Hematopoietic multipotent progenitor cell treated with erythropoietin and hydrocortisone succinate and interleukin-3 and kit ligand, for 4 days (in vitro differentiated cells): Measurements from ENCODE around the gene DYRK3.

Source experiments
- DNase-seq: peaks from one replicate; pipeline ENCODE4 v3.0.0-alpha.2; 2015

The DYRK3 gene

DNA sequence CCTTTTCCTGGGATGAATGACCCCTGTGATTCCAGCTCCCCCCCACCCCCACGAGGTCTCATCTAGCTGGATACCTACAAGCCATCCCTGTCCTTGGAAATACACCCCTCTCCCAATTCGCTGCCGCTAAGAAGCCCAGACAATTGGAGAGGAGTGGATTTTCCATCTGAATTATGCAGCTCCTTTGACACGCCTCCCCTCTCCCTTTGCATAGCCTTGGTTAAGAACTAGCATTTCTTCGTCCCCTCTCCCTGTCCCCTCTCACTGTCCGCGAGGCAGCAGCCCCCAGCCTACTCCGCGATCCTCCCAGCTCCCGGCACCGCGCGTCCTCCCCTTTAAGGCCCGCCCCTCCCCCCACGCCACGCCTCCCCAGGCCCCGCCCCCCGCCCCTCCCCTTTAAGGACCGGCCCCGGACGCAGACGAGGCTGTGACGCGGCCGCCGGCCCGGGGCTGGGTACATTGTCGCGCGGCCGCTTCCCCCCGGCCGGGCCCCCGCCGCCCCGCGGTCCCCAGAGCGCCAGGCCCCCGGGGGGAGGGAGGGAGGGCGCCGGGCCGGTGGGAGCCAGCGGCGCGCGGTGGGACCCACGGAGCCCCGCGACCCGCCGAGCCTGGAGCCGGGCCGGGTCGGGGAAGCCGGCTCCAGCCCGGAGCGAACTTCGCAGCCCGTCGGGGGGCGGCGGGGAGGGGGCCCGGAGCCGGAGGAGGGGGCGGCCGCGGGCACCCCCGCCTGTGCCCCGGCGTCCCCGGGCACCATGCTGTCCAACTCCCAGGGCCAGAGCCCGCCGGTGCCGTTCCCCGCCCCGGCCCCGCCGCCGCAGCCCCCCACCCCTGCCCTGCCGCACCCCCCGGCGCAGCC is 49.4 kb downstream of the DYRK3 start, which contains the start of gene MAPKAPK2:
TSS of gene MAPKAPK2 (plus strand) at position 428 of the 856 bp plus-strand sequence. CDS start at position 753, 325 bp downstream.
- peak; percentile 89 for DNase-seq

DNA sequence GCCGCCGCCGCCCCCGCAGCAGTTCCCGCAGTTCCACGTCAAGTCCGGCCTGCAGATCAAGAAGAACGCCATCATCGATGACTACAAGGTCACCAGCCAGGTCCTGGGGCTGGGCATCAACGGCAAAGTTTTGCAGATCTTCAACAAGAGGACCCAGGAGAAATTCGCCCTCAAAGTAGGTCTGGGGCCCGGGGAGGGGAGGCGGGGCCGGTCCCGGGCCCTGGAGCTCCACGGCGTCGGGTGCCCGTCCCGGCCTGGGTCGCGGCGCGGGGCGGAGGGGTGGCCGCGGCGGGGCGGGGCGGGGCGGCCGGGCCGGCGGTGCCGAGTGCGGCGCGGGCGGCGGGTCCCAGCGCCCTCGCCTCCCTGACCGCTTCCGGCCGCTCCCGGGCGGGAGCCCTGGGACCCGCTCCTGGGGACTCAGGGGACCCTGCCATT is 50.0 kb downstream of the DYRK3 start:
- DNase-seq = peak; percentile 66

- peak; percentile 86 for DNase-seq
Measured at GRCh38 chr1:206685769-206686477, 50.6 kb downstream of the DYRK3 start.

GRCh38 chr1:206686478-206687249 is 51.3 kb downstream of the DYRK3 start:
- DNase-seq = peak; percentile 45

GRCh38 chr1:206687251-206687914 is 52.0 kb downstream of the DYRK3 start:
- DNase-seq = no peak

DNA sequence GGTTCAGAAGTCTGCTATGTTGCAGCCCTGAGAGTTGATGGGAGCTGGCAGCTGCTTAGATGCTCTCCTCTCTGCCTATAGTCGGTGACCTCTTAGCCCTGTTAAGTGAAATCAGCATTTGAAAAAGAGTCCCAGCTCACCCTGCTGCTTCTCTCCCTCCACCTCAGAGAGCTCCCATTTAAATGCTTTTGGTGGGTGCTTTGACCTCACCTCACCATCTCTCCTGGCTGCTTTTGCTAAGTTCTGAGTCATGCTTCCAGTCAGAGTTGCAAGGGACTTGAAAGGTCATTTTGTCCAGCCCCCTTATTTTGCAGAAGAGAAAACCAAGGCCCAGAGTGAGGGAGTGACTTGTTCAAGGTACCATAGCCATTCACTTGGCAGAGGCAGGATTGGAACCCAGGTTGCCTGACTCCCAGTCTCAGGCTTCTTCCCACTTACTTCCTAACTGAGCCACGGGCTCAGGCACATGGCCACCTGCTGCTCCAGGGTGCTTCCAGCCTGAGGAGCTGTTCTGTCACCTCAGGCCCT is 52.6 kb downstream of the DYRK3 start:
- DNase-seq = no peak

GRCh38 chr1:206690516-206690915 is 55.2 kb downstream of the DYRK3 start:
- DNase-seq = no peak

DNA sequence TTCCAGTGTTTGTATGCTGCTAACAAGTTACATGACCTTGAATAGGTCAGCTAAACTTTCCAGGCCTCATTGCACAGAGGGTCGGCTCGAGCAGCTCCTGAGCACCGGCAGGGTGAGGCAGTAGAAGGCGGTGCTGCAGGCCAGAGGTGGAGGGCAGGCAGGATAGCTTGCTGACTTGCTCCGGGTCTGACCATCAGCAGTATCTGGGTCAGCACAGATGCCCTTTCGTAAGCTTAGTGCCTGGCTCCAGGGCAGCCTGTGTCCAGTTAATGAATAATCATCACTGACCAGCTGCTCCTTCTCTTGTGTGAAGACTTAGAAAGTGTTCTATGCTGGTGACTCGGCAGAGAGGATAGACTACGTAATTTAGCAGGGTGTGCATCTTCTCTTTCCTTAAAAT is 56.3 kb downstream of the DYRK3 start:
- no peak for DNase-seq

GRCh38 chr1:206693029-206693428 is 57.7 kb downstream of the DYRK3 start:
- no peak for DNase-seq

- no peak for DNase-seq
Measured at GRCh38 chr1:206693592-206693991, 58.3 kb downstream of the DYRK3 start.

GRCh38 chr1:206694171-206695124 is 59.1 kb downstream of the DYRK3 start:
- DNase-seq = no peak

DNA sequence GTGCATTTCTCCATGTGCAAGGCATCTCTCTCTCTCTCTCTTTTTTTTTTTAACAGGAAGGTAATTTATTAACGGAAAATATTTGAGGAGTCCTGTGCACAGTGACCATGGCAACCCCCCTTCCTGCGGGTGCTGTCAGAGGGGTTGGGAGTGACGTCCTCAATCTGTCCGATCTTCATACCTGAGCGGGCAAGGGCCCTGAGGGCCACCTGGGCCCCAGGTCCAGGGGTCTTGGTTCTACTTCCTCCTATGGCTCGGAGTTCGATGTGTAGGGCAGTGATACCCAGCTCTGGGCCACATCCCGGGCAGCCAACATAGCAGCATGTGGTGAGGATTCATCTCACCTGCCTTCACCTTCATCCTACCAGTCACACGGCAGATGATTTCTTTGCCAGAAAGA is 60.4 kb downstream of the DYRK3 start:
- DNase-seq = no peak

DNA sequence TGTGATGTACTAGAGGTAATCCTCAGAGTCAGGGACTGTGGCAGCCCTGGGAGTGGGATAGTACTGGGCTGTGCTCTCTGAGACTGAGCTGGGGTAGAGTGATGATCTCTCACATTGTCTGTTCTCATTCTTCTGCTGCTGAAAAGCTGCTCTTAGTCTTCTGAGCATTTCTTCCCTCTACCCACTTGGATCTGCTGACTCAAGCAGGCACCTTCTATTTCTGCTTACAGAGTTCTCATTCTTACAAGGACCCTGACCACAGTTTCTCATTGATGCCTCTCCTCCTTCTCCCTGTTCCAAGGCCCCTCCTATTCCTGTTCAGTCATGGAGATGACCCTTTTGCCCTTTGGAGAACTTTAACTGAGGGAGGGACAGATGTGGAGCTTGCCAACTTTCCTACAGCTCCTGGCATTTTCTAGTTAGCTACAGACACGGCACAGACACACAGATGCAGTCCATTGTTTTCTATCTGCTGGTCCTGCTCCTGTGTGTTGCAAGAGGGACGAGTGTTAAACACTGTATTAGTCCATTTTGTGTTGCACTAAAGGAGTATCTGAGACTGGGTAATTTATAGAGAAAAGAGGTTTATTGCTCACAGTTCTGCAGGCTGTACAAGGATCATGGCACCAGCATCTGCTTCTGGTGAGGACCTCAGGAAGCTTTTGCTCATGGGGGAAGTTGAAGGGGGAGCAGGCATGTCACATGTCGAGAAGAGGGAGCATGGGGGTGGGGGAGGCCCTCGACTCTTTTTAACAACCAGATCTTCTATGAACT is 61.7 kb downstream of the DYRK3 start:
- DNase-seq = no peak

DNA sequence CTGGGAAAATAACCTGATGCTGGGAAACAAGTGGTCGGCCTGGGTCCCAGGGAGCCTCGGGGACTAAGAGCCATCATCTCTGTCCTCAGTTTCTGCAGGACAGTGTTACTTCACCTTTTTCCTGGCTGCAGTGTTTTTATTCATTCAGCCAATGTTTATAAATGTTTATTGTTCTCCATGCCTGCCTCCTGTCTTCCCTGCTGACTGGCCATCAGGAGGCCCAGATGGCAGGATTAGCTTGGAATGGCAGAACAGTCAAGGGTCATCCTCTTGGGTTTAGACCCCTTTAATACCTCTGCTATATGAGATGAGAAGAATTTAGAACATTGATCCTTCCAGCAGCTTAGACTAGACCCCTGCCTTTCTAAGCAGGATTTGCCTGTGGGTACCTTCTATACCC is 62.7 kb downstream of the DYRK3 start:
- DNase-seq = no peak
